Lower leg skin (tissue), 4 donors: ENCODE results near the gene CEP192. TPM values are rescaled to one million over a fixed set of nuclear protein-coding genes. Genes with fewer than 3 reads are reported as not detected.
A peak's percentile ranks its signal among the peaks of the same experiment; 100 is the strongest.

ENCODE experiments used
- DNase-seq, 2 donors: peaks; one replicate each; pipeline ENCODE4 v3.0.0-alpha.2; 2019; ENCODE audit warnings: low spot score in 2 of 2
- H3K4me3 ChIP-seq: fragments of 200-600 bp; sonication (generic); 2 replicates; pipeline ENCODE4 v1.5.1; 2017; ENCODE audit warnings: mild to moderate bottlenecking, low read depth; ENCODE audit not compliant: poor library complexity, severe bottlenecking
- POLR2A ChIP-seq, 2 donors: fragments of 450-650 bp; IDR thresholded peaks; one replicate each; pipeline ENCODE4 v1.6.1; 2016 to 2017; ENCODE audit warnings: antibody characterized with exemption in 2 of 2, mild to moderate bottlenecking in 1 of 2, moderate library complexity in 1 of 2
- WGBS, 2 donors: methylation state at CpG; one replicate each; pipeline ENCODE4 v1.1.5; 2018; 5-methylcytosine and 5-hydroxymethylcytosine counted together
- intact Hi-C: fragments of 100-400 bp; cut with DNase I; formaldehyde crosslinking; loops from one replicate; pipeline ENCODE4 v1.15.0; 2023; ENCODE audit warnings: low total_unique reads
- total RNA-seq, 4 donors: library from RNA; depleted of rRNA; stranded (reverse); fragments of >200 nt; gene quantifications; one replicate each; pipeline ENCODE4 v1.1.0, GENCODE V29; 2016
- TF ChIP-seq, protein P1 (sequence below), 3 donors: fragments of 450-650 bp; IDR thresholded peaks; one replicate each; pipeline ENCODE4 v1.5.1; 2016; ENCODE audit warnings: antibody characterized with exemption in 3 of 3, mild to moderate bottlenecking in 3 of 3, moderate library complexity in 2 of 3

Gene CEP192
- total RNA-seq, 4 donors from 2014 or later = 12.6 to 17.5 (median 14.8) TPM

- TF ChIP-seq, protein P1, sequence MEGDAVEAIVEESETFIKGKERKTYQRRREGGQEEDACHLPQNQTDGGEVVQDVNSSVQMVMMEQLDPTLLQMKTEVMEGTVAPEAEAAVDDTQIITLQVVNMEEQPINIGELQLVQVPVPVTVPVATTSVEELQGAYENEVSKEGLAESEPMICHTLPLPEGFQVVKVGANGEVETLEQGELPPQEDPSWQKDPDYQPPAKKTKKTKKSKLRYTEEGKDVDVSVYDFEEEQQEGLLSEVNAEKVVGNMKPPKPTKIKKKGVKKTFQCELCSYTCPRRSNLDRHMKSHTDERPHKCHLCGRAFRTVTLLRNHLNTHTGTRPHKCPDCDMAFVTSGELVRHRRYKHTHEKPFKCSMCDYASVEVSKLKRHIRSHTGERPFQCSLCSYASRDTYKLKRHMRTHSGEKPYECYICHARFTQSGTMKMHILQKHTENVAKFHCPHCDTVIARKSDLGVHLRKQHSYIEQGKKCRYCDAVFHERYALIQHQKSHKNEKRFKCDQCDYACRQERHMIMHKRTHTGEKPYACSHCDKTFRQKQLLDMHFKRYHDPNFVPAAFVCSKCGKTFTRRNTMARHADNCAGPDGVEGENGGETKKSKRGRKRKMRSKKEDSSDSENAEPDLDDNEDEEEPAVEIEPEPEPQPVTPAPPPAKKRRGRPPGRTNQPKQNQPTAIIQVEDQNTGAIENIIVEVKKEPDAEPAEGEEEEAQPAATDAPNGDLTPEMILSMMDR (IDR thresholded peaks at IDR 0.05) = no peak
- no peak for TF ChIP-seq POLR2A (IDR thresholded peaks at IDR 0.05)
- peak overlapping the region; percentile 39 for H3K4me3 ChIP-seq
- intact Hi-C loops = no loop called here
- 1% methylated on average over 24 to 48 of the region's 74 CpGs for WGBS, 2 donors
- DNase-seq = no peak
Measured at GRCh38 chr18:13136904-13137669, 145.9 kb downstream of the CEP192 start.

DNA sequence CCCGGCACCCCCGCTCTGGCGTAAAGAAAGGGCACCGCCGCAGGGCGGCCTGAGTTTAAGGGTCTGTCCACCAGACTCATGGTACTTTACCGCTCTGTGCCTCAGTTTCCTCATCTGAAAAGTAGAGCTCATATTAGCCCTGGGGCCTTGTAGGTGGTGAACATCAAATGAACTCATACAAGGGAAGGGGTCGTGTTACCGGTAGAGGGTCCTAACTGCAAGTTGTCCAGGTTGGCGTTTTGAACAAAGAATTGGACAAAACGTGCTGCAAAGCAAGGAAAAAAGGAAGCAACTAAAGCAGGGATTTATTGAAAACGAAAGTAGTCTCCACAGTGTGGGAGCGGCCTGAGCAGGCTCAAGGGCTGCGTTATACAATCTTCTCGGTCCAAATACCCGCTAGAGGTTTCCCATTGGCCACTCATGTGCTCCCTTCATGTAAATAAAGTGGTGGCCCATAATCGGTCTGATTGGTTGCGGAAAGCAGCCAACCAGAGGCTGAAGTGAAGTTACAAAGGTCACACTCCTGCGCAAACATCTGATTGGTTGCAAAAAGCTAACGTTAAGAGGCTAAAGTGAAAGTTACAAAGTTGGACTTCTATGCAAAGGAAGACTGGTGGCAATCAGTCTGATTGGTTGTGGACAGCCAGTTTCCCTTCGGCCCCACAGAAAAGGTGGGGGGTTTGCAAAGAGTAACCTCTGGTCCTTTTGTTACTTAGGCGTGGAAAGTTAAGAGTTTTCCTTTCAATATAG is 146.7 kb downstream of the CEP192 start:
- H3K4me3 ChIP-seq = peak overlapping the region; percentile 39
- 54 to 56% methylated on average over 22 of the region's 22 CpGs for WGBS, 2 donors
- TF ChIP-seq, protein P1 (IDR thresholded peaks at IDR 0.05) = no peak
- no peak for TF ChIP-seq POLR2A (IDR thresholded peaks at IDR 0.05)
- intact Hi-C loops = no loop called here
- peak in 1 of 2 donors; percentile 46 for DNase-seq

GRCh38 chr18:13138420-13139139 is 147.4 kb downstream of the CEP192 start:
- TF ChIP-seq, protein P1 (IDR thresholded peaks at IDR 0.05) = no peak
- no peak for TF ChIP-seq POLR2A (IDR thresholded peaks at IDR 0.05)
- DNase-seq = no peak
- no peak overlapping the region for H3K4me3 ChIP-seq
- intact Hi-C loops = no loop called here
- 92 to 97% methylated on average over 21 of the region's 21 CpGs for WGBS, 2 donors

DNA sequence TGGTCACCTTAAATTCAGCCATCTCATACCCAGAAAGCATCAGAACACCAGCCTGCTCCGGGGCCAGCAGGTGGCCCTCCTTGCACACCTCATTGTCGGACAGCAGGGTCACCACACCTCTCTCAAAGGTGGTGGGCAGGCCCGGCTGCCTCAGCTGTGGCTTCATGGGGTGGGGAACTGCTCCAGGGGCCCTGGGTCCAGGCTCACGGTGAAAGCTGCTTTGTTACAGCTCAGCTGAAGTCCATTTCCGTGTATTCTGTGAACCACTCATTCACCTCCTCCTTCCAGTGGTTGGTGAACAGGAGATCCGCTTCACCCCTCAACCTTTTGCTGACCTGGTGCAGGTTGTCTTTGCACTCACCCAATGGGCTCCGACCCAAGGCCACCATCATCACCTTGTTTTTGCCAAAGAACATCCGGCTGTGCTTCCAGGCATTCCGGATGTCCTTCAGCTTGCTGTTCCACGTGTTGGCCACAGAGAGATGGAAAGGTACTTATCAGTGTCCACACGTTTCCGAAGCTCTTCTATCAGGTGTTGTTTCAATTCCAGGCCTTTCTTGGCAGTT is 148.8 kb downstream of the CEP192 start:
- intact Hi-C loops = no loop called here
- H3K4me3 ChIP-seq = no peak overlapping the region
- DNase-seq = no peak
- TF ChIP-seq, protein P1 (IDR thresholded peaks at IDR 0.05) = no peak
- TF ChIP-seq POLR2A (IDR thresholded peaks at IDR 0.05) = no peak
- 85 to 88% methylated on average over 12 of the region's 12 CpGs for WGBS, 2 donors

DNA sequence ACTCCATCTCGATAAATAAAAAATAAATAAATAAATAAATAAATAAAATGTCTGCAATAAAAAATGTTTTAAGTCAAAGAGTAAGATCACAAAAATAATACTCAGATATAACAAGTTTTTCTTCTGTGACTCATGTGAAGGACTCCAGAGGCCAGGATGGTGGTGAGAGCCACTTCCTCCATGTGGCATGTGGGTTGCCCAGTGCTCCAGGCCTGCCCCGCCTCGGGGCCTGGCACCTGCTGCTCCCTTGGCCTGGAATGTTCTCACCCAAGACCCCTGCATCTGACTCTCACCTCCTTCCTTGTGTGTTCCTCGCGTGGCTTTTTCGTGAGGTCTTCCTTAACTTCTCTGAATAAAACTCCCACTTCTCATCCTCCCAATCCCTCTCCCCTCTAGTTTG is 150.0 kb downstream of the CEP192 start:
- TF ChIP-seq POLR2A (IDR thresholded peaks at IDR 0.05) = no peak
- TF ChIP-seq, protein P1 (IDR thresholded peaks at IDR 0.05) = no peak
- WGBS, 2 donors = 87% methylated on average over 6 of the region's 6 CpGs
- H3K4me3 ChIP-seq = no peak overlapping the region
- intact Hi-C loops = no loop called here
- no peak for DNase-seq
